IPS-20b (cell line): ENCODE data around the gene LAD1.

Experiments
- H3K27ac ChIP-seq: one replicate; pipeline ENCODE4 v1.5.1; 2013; ENCODE audit warnings: low read length
- H3K27me3 ChIP-seq: 2 replicates; pipeline ENCODE4 v1.6.1; 2013; ENCODE audit warnings: mild to moderate bottlenecking, low read length, inconsistent platforms; ENCODE audit not compliant: insufficient read depth
- H3K36me3 ChIP-seq: 2 replicates; pipeline ENCODE4 v1.6.1; 2013; ENCODE audit warnings: low read depth, mild to moderate bottlenecking, inconsistent platforms, low read length, moderate library complexity; ENCODE audit not compliant: insufficient read depth
- H3K4me1 ChIP-seq: 2 replicates; pipeline ENCODE4 v1.6.1; 2013; ENCODE audit warnings: mild to moderate bottlenecking, control low read depth, inconsistent platforms, low read length, moderate library complexity; ENCODE audit not compliant: insufficient read depth
- H3K4me3 ChIP-seq: 2 replicates; pipeline ENCODE4 v1.5.1; 2013; ENCODE audit warnings: mild to moderate bottlenecking, low read length, inconsistent platforms
- H3K9ac ChIP-seq: 2 replicates; pipeline ENCODE4 v1.6.1; 2013; ENCODE audit warnings: low read depth, mild to moderate bottlenecking, inconsistent platforms, low read length, moderate library complexity
- H3K9me3 ChIP-seq: 2 replicates; pipeline ENCODE4 v1.6.1; 2013; ENCODE audit warnings: mild to moderate bottlenecking, low read depth, low read length, inconsistent platforms; ENCODE audit not compliant: insufficient read depth

Gene LAD1

GRCh38 chr1:201399018-201399351 is at the start of gene LAD1:
TSS of gene LAD1 (minus strand) at chr1:201399324. CDS start at chr1:201399306, 18 bp downstream.
- peak within 1 kb of the TSS; percentile 73 for H3K4me3 ChIP-seq
- peaks cover 5% of the 10 kb centered on the region; the same call in 1 of the 2 replicates for H3K4me1 ChIP-seq
- H3K36me3 ChIP-seq: no peaks in the 10 kb centered on the region
- H3K27ac ChIP-seq: no peak within 1 kb of the TSS
- peaks cover 48% of the 10 kb centered on the region for H3K27me3 ChIP-seq
- no peaks in the 10 kb centered on the region for H3K9me3 ChIP-seq
- H3K9ac ChIP-seq: peak within 1 kb of the TSS; percentile 69

GRCh38 chr1:201447903-201448871 is 49.1 kb upstream of the LAD1 start:
- no peaks in the 10 kb centered on the region for H3K27me3 ChIP-seq
- H3K4me1 ChIP-seq: peaks cover 9% of the 10 kb centered on the region; the same call in 1 of the 2 replicates
- H3K27ac ChIP-seq: no peak overlapping the region
- H3K36me3 ChIP-seq: no peaks in the 10 kb centered on the region
- H3K9me3 ChIP-seq: no peaks in the 10 kb centered on the region
- peak overlapping the region; percentile 47; the same call in 1 of the 2 replicates for H3K4me3 ChIP-seq
- no peak overlapping the region for H3K9ac ChIP-seq

- no peaks in the 10 kb centered on the region for H3K27me3 ChIP-seq
- peaks cover 4% of the 10 kb centered on the region; the same call in 1 of the 2 replicates for H3K9me3 ChIP-seq
- H3K36me3 ChIP-seq: no peaks in the 10 kb centered on the region
- H3K27ac ChIP-seq: no peak overlapping the region
- H3K4me3 ChIP-seq: no peak overlapping the region
- H3K4me1 ChIP-seq: peaks cover 4% of the 10 kb centered on the region; the same call in 1 of the 2 replicates
- no peak overlapping the region for H3K9ac ChIP-seq
Observed at GRCh38 chr1:201445310-201445709, 46.2 kb upstream of the LAD1 start.

GRCh38 chr1:201444792-201445191 is 45.7 kb upstream of the LAD1 start:
- no peak overlapping the region for H3K27ac ChIP-seq
- no peak overlapping the region for H3K4me3 ChIP-seq
- no peaks in the 10 kb centered on the region for H3K36me3 ChIP-seq
- H3K27me3 ChIP-seq: no peaks in the 10 kb centered on the region
- H3K9ac ChIP-seq: no peak overlapping the region
- peaks cover 4% of the 10 kb centered on the region; the same call in 1 of the 2 replicates for H3K9me3 ChIP-seq
- H3K4me1 ChIP-seq: peaks cover 4% of the 10 kb centered on the region; the same call in 1 of the 2 replicates

GRCh38 chr1:201443747-201444146 is 44.6 kb upstream of the LAD1 start:
- H3K36me3 ChIP-seq: no peaks in the 10 kb centered on the region
- no peak overlapping the region; the same call in 1 of the 2 replicates for H3K9ac ChIP-seq
- H3K27ac ChIP-seq: no peak overlapping the region
- no peak overlapping the region for H3K4me3 ChIP-seq
- peaks cover 4% of the 10 kb centered on the region; the same call in 1 of the 2 replicates for H3K9me3 ChIP-seq
- no peaks in the 10 kb centered on the region for H3K27me3 ChIP-seq
- peaks cover 2% of the 10 kb centered on the region; the same call in 1 of the 2 replicates for H3K4me1 ChIP-seq

GRCh38 chr1:201436969-201437368 is 37.8 kb upstream of the LAD1 start:
- peaks cover 2% of the 10 kb centered on the region; the same call in 1 of the 2 replicates for H3K4me1 ChIP-seq
- no peak overlapping the region for H3K4me3 ChIP-seq
- no peak overlapping the region for H3K9ac ChIP-seq
- H3K36me3 ChIP-seq: no peaks in the 10 kb centered on the region
- H3K27me3 ChIP-seq: no peaks in the 10 kb centered on the region
- peaks cover 4% of the 10 kb centered on the region; the same call in 1 of the 2 replicates for H3K9me3 ChIP-seq
- no peak overlapping the region for H3K27ac ChIP-seq

GRCh38 chr1:201436393-201436792 is 37.3 kb upstream of the LAD1 start:
- H3K36me3 ChIP-seq: no peaks in the 10 kb centered on the region
- H3K27ac ChIP-seq: no peak overlapping the region
- no peak overlapping the region for H3K9ac ChIP-seq

GRCh38 chr1:201434266-201434665 is 35.1 kb upstream of the LAD1 start:
- Histone ChIP-seq H3K4me1 (peaks cover 2% of the 10 kb centered on the region; the same call in 1 of the 2 replicates), H3K9me3 (no peaks in the 10 kb centered on the region), H3K4me3 (no peak overlapping the region), H3K27ac (no peak overlapping the region), H3K9ac (no peak overlapping the region), H3K27me3 (no peaks in the 10 kb centered on the region), H3K36me3 (no peaks in the 10 kb centered on the region)

More at GRCh38 chr1:201436393-201436792, 37.3 kb upstream of the LAD1 start:
- Histone ChIP-seq H3K9me3 (peaks cover 4% of the 10 kb centered on the region; the same call in 1 of the 2 replicates), H3K4me3 (no peak overlapping the region), H3K27me3 (no peaks in the 10 kb centered on the region), H3K4me1 (peaks cover 2% of the 10 kb centered on the region; the same call in 1 of the 2 replicates)

GRCh38 chr1:201433609-201434008 is 34.5 kb upstream of the LAD1 start:
- no peaks in the 10 kb centered on the region for H3K9me3 ChIP-seq
- H3K27ac ChIP-seq: no peak overlapping the region
- H3K4me3 ChIP-seq: no peak overlapping the region
- no peaks in the 10 kb centered on the region for H3K36me3 ChIP-seq
- no peaks in the 10 kb centered on the region for H3K27me3 ChIP-seq
- peaks cover 2% of the 10 kb centered on the region; the same call in 1 of the 2 replicates for H3K4me1 ChIP-seq
- H3K9ac ChIP-seq: no peak overlapping the region

GRCh38 chr1:201430776-201431175 is 31.7 kb upstream of the LAD1 start:
- Histone ChIP-seq H3K4me3 (no peak overlapping the region), H3K36me3 (no peaks in the 10 kb centered on the region), H3K9me3 (no peaks in the 10 kb centered on the region), H3K27ac (no peak overlapping the region), H3K9ac (no peak overlapping the region), H3K27me3 (no peaks in the 10 kb centered on the region), H3K4me1 (no peaks in the 10 kb centered on the region)

- Histone ChIP-seq H3K27me3 (no peaks in the 10 kb centered on the region), H3K27ac (no peak overlapping the region), H3K4me3 (no peak overlapping the region), H3K9me3 (no peaks in the 10 kb centered on the region), H3K9ac (no peak overlapping the region), H3K36me3 (no peaks in the 10 kb centered on the region), H3K4me1 (no peaks in the 10 kb centered on the region)
Observed at GRCh38 chr1:201429736-201430501, 30.8 kb upstream of the LAD1 start.
